NCI-H1048 (cell line): ENCODE results near the gene AGBL3.

Source experiments
- DNase-seq: peaks from one replicate; lab custom pipeline; 2025; lab: John Stamatoyannopoulos, UW

The AGBL3 gene

GRCh38 chr7:135147899-135148721 is 161.8 kb downstream of the AGBL3 start, which contains the start of gene TMEM140:
TSS of gene TMEM140 (plus strand) at chr7:135148072. CDS start at chr7:135164442, 16,370 bp downstream.
- DNase-seq = no peak

GRCh38 chr7:135150072-135150782 is 163.9 kb downstream of the AGBL3 start:
- no peak for DNase-seq

GRCh38 chr7:135151132-135151531 is 164.8 kb downstream of the AGBL3 start:
- no peak for DNase-seq

- no peak for DNase-seq
These were observed 165.2 kb downstream of the AGBL3 start for GRCh38 chr7:135151533-135151932.

GRCh38 chr7:135152442-135152841 is 166.1 kb downstream of the AGBL3 start:
- no peak for DNase-seq

GRCh38 chr7:135154734-135155133 is 168.4 kb downstream of the AGBL3 start:
- no peak for DNase-seq

- no peak for DNase-seq
These were observed 170.0 kb downstream of the AGBL3 start for GRCh38 chr7:135156290-135156689.

GRCh38 chr7:135158141-135158655 is 171.9 kb downstream of the AGBL3 start:
- no peak for DNase-seq

GRCh38 chr7:135158874-135159273 is 172.6 kb downstream of the AGBL3 start:
- DNase-seq = no peak

GRCh38 chr7:135159359-135160085 is 173.2 kb downstream of the AGBL3 start:
- DNase-seq = no peak

GRCh38 chr7:135160098-135160857 is 174.0 kb downstream of the AGBL3 start:
- DNase-seq = no peak

- no peak for DNase-seq
These were observed 174.7 kb downstream of the AGBL3 start for GRCh38 chr7:135160858-135161653.

GRCh38 chr7:135161669-135162068 is 175.4 kb downstream of the AGBL3 start:
- DNase-seq = no peak

- DNase-seq = no peak
These were observed 176.2 kb downstream of the AGBL3 start for GRCh38 chr7:135162382-135163001.

- no peak for DNase-seq
These were observed 178.2 kb downstream of the AGBL3 start for GRCh38 chr7:135164357-135165061.

GRCh38 chr7:135165862-135166261 is 179.6 kb downstream of the AGBL3 start:
- no peak for DNase-seq

GRCh38 chr7:135166338-135166990 is 180.2 kb downstream of the AGBL3 start:
- no peak for DNase-seq

GRCh38 chr7:135167365-135167917 is 181.1 kb downstream of the AGBL3 start:
- no peak for DNase-seq

- DNase-seq = no peak
These were observed 181.7 kb downstream of the AGBL3 start for GRCh38 chr7:135168001-135168400.
